ENCODE data around the gene EIF2S1.
"Not testable (repeated sequence)": the region's sequence is repeated elsewhere in the genome, so short reads cannot be mapped to it uniquely, and the experiment has no call there.

The EIF2S1 gene

DNA sequence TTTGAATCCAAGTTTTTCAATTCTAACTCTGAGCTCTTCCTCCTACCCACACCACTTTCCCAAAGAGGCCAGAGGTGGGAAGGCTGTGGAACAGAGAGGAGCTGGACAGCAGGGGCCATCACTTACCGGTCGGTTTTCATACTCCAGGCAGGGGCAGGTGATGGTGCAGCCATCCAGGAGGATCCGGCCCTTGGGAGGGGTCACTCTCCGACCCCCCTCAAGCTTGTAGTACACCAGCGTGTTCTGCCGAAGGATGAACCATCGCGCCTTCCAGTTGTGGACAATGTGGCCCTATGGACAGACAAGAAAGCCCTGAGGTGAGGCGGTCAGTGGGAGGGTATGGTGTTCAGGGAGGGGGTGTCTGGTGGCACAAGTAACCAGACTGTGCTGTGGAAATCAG lies 37.4 kb downstream of the EIF2S1 start:
- no peak overlapping the region for H3K4me3 ChIP-seq (ENCODE audit: low read length)
- H3K27me3 ChIP-seq (ENCODE audit: control insufficient read depth, insufficient read depth, low read length): no peaks in the 10 kb centered on the region
- H3K9me3 ChIP-seq (ENCODE audit: control insufficient read depth, low read length): no peaks in the 10 kb centered on the region
- no peaks in the 10 kb centered on the region for H3K4me1 ChIP-seq (ENCODE audit: control insufficient read depth, insufficient read depth, low read length)
- peaks cover 8% of the 10 kb centered on the region for H3K36me3 ChIP-seq (ENCODE audit: control insufficient read depth, insufficient read depth, low read length)
- no peak overlapping the region for H3K9ac ChIP-seq (ENCODE audit: low read length)

DNA sequence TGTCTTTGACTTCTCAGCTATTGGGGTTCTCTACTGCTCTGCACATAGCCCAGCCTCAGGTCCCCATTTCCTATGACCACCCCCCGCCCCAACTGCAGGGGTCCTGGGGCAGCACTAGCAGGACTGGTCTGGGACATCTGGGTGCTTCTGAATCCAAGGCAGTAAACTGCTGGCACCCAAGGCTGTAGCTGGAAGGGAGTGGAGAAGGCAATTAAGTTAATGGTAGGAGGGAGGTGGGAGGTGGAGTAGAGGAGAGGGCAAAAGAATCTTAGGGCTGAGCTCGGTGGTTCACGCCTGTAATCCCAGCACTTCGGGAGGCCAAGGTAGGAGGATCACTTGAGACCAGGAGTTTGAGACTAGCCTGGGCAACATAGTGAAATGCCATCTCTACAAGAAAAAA lies 40.3 kb downstream of the EIF2S1 start:
- H3K9ac ChIP-seq (ENCODE audit: low read length): no peak overlapping the region

DNA sequence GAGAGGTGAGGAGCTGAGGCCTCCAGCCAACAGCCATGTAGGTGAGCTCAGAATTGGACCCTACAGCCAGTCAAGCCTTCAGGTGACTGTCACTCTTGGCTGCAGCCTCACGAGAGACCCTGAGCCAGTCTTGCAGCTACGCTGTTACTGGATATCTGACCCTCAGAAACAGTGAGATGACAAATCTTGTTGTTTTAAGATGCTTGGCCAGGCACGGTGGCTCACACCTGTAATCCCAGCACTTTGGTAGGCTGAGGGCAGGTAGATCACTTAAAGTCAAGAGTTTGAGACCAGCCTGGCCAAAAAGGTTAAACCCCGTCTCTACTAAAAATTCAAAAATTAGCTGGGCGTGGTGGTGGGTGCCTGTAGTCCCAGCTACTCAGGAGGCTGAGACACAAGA lies 45.6 kb downstream of the EIF2S1 start:
- no peaks in the 10 kb centered on the region for H3K9me3 ChIP-seq (ENCODE audit: control insufficient read depth, low read length)
- H3K9ac ChIP-seq (ENCODE audit: low read length): no peak overlapping the region
- H3K27me3 ChIP-seq (ENCODE audit: control insufficient read depth, insufficient read depth, low read length): no peaks in the 10 kb centered on the region
- peaks cover 15% of the 10 kb centered on the region for H3K4me1 ChIP-seq (ENCODE audit: control insufficient read depth, insufficient read depth, low read length)
- H3K36me3 ChIP-seq (ENCODE audit: control insufficient read depth, insufficient read depth, low read length): no peaks in the 10 kb centered on the region
- no peak overlapping the region for H3K4me3 ChIP-seq (ENCODE audit: low read length)

More for the DNA sequence above, 40.3 kb downstream of the EIF2S1 start:
- Histone ChIP-seq H3K4me3 (ENCODE audit: low read length) (no peak overlapping the region), H3K36me3 (ENCODE audit: control insufficient read depth, insufficient read depth, low read length) (peaks cover 3% of the 10 kb centered on the region), H3K4me1 (ENCODE audit: control insufficient read depth, insufficient read depth, low read length) (no peaks in the 10 kb centered on the region), H3K9me3 (ENCODE audit: control insufficient read depth, low read length) (no peaks in the 10 kb centered on the region), H3K27me3 (ENCODE audit: control insufficient read depth, insufficient read depth, low read length) (no peaks in the 10 kb centered on the region)

DNA sequence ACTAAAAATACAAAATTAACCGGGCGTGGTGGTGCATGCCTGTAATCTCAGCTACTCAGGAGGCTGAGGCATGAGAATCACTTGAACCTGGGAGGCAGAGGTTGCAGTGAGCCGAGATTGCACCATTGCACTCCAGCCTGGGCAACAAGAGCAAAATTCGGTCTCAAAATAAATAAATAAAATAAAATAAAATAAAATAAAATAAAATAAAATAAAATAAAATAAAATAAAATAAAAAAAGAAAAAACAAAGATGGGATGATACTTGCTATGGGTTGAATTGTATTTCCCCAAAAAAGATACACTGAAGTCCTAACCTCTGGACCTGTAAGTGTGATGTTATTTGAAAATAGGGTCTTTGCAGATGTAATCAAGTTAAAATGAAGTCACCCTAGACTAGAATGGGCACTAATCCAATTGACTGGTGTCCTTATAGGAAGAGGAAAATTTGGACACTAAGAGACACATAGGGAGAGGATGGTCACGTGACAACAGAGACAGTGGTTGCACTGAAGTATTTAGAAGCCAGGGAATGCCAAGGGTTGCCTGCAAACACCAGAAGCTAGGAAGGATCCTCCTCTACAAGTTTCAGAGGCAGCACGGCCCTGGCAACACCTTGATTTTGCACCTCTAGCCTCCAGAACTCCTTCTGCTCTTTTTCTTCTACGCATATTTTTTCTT lies 48.1 kb downstream of the EIF2S1 start:
- not testable (repeated sequence) for H3K9ac ChIP-seq (ENCODE audit: low read length); H3K9me3 ChIP-seq (ENCODE audit: control insufficient read depth, low read length); H3K36me3 ChIP-seq (ENCODE audit: control insufficient read depth, insufficient read depth, low read length); H3K27me3 ChIP-seq (ENCODE audit: control insufficient read depth, insufficient read depth, low read length); H3K4me3 ChIP-seq (ENCODE audit: low read length)
- H3K4me1 ChIP-seq (ENCODE audit: control insufficient read depth, insufficient read depth, low read length): peaks cover 22% of the 10 kb centered on the region

DNA sequence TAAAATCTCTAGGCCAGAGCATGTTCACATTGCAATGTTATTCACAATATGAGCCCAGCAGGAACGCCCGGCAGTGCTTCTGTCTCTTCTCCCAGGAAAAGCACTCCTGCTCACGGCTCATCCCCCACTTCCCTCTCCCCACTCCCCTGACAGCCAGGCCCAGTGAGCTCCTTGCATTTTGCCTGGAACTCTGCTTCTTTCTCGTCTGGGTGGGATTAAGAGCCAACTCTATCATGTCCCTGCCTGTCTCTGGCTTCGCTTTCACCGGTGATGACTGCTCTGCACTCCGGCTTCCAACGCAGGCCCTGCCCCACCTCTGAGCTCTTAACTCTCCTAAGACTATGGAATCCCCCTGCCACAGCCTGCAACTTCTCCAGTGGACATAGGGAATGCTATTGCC lies 49.3 kb downstream of the EIF2S1 start:
- Histone ChIP-seq H3K4me3 (ENCODE audit: low read length) (no peak overlapping the region), H3K9ac (ENCODE audit: low read length) (no peak overlapping the region), H3K36me3 (ENCODE audit: control insufficient read depth, insufficient read depth, low read length) (no peaks in the 10 kb centered on the region), H3K4me1 (ENCODE audit: control insufficient read depth, insufficient read depth, low read length) (peaks cover 33% of the 10 kb centered on the region), H3K9me3 (ENCODE audit: control insufficient read depth, low read length) (no peaks in the 10 kb centered on the region), H3K27me3 (ENCODE audit: control insufficient read depth, insufficient read depth, low read length) (no peaks in the 10 kb centered on the region)

DNA sequence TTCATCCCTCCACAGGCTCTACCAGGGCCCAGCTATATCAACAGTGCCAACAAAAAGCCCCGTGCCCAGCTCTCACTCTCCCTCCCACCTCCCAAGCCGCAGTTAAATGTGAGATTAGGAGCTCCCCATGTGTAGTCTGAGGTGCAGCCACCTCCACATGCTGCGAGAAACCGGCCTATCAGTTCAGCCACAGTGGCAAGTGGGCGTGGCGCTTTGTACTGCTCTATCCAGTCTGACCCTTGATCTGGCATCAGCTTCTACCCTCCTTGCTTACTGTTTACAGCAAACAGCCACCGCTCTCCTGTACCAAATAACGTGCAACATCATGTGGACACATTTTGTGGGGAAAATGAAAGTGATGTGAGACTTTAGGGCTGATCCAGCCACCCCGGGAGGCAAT lies 50.2 kb downstream of the EIF2S1 start:
- no peaks in the 10 kb centered on the region for H3K9me3 ChIP-seq (ENCODE audit: control insufficient read depth, low read length)
- no peak overlapping the region for H3K4me3 ChIP-seq (ENCODE audit: low read length)
- no peaks in the 10 kb centered on the region for H3K36me3 ChIP-seq (ENCODE audit: control insufficient read depth, insufficient read depth, low read length)
- peak overlapping the region; percentile 37 for H3K9ac ChIP-seq (ENCODE audit: low read length)
- H3K4me1 ChIP-seq (ENCODE audit: control insufficient read depth, insufficient read depth, low read length): peaks cover 34% of the 10 kb centered on the region
- no peaks in the 10 kb centered on the region for H3K27me3 ChIP-seq (ENCODE audit: control insufficient read depth, insufficient read depth, low read length)

DNA sequence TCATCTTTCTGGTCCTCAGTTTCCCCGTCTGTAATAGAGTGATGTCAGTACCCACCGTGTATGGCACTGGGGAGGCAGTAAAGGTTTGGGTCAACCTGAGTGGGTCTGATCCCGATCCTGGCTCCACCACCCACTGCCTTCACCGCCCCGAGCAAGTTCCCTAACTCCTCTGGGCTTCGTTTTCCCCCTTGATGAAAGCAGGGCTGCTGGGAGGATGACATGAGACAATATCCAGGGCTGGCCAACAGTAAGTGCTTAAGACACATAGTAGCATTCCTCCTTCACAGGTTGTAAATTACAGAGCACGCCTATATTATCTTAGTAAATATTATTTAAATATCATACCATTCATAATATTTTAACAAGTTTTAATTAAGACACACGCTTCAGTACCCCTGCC lies 51.2 kb downstream of the EIF2S1 start:
- H3K27me3 ChIP-seq (ENCODE audit: control insufficient read depth, insufficient read depth, low read length): no peaks in the 10 kb centered on the region
- H3K4me3 ChIP-seq (ENCODE audit: low read length): peak overlapping the region; percentile 42
- no peaks in the 10 kb centered on the region for H3K9me3 ChIP-seq (ENCODE audit: control insufficient read depth, low read length)
- no peaks in the 10 kb centered on the region for H3K36me3 ChIP-seq (ENCODE audit: control insufficient read depth, insufficient read depth, low read length)
- H3K4me1 ChIP-seq (ENCODE audit: control insufficient read depth, insufficient read depth, low read length): peaks cover 38% of the 10 kb centered on the region
- H3K9ac ChIP-seq (ENCODE audit: low read length): peak overlapping the region; percentile 80

DNA sequence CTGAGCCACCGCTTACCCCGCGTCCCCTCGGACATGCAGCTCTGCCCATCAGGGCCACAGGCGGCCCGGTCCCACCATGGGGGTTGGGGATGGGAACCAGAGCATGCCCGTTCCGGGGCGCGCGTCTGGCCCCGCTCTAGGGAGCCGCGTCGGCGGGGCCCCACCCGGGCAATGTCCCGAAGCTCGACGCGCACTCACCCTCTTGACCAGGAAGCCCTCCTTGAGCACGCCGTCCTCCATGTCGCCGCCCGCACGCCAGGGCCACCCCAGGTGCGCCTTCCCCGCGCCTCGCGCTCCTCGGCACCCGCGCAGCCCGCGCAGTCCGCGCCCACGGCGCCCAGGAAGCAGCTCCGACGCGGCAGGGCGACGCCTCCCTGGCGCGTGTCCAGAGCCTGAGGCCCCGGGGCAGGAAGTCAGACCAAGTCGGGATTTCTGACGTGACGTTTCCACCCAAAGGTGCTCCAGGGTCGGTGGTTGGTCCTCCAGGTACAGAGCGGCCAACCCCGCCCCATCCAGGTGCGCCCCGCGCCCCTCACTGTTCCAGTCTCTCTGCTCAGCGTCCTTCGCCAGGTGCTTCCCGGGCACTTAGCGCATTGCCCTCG lies 51.8 kb downstream of the EIF2S1 start, which contains the start of gene PLEK2:
Gene PLEK2 (minus strand): TSS at position 346 of the 602 bp plus-strand sequence. CDS start 106 bp downstream, at position 240.
- Histone ChIP-seq H3K4me3 (ENCODE audit: low read length) (peak within 1 kb of the TSS; percentile 42), H3K9me3 (ENCODE audit: control insufficient read depth, low read length) (no peaks in the 10 kb centered on the region), H3K9ac (ENCODE audit: low read length) (peak within 1 kb of the TSS; percentile 80)

DNA sequence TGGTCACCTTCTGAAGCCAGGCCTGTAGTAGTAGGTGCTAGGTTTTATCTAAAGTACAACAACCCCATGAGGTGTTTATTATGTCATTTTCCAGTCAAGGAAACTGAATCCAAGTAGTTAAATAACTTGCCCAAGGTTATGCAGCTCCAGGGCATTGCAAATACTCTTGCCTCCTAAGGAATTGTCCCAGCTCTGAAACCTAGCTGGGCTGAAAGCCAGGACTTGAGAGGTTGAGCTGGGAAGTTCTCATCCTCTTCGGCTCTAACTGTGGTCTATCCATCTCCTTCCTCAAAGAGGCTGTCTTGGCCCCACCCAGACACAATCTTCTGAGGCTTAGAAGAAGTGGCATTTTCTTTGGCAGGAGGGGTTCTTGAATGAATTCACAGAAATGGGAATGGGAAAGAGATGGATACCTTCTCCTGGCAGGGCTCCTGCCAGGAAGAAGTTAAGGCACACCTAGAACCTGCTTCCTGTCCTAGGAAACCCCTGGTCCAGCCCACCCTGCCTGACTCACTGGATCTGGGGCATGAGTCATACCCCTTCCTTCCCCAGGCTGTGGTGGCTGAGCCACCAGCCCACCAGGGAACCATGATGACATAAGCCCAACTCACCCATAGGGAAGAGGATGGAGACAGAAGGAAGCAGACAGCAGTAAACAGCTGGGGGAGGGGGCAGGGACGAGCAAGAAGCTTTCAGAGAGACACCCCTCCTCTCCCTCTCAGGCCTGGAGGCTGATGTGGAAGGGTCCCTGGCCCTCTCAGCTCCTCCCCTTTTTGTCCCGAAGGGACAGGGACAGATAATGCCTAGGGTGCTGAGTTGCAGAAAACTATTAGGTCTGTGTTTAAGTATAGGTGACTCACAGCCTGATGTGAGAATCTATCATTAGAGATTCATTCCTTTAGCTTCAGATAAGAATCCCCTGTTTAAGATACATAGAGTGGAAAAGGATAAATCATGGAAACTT lies 54.0 kb downstream of the EIF2S1 start:
- Histone ChIP-seq H3K4me1 (ENCODE audit: control insufficient read depth, insufficient read depth, low read length) (peaks cover 52% of the 10 kb centered on the region), H3K9me3 (ENCODE audit: control insufficient read depth, low read length) (no peaks in the 10 kb centered on the region), H3K27me3 (ENCODE audit: control insufficient read depth, insufficient read depth, low read length) (no peaks in the 10 kb centered on the region), H3K4me3 (ENCODE audit: low read length) (no peak overlapping the region), H3K9ac (ENCODE audit: low read length) (no peak overlapping the region), H3K36me3 (ENCODE audit: control insufficient read depth, insufficient read depth, low read length) (no peaks in the 10 kb centered on the region)

More for the DNA sequence above, 51.8 kb downstream of the EIF2S1 start, which contains the start of gene PLEK2:
- no peaks in the 10 kb centered on the region for H3K36me3 ChIP-seq (ENCODE audit: control insufficient read depth, insufficient read depth, low read length)
- no peaks in the 10 kb centered on the region for H3K27me3 ChIP-seq (ENCODE audit: control insufficient read depth, insufficient read depth, low read length)
- H3K4me1 ChIP-seq (ENCODE audit: control insufficient read depth, insufficient read depth, low read length): peaks cover 42% of the 10 kb centered on the region

DNA sequence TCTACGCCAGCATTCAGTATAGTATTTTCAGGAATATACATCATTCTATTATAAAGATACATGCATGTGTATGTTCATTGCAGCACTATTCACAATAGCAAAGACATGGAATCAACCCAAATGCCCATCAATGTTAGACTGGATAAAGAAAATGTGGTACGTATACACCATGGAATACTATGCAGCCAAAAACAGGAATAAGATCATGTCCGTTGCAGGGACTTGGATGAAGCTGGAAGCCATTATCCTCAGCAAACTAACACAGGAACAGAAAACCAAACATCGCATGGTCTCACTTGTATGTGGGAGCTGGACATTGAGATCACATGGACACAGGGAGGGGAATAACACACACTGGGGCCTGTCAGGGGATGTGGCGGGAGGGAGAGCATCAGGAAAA lies 55.5 kb downstream of the EIF2S1 start:
- H3K9ac ChIP-seq (ENCODE audit: low read length); H3K9me3 ChIP-seq (ENCODE audit: control insufficient read depth, low read length); H3K4me3 ChIP-seq (ENCODE audit: low read length); H3K27me3 ChIP-seq (ENCODE audit: control insufficient read depth, insufficient read depth, low read length); H3K36me3 ChIP-seq (ENCODE audit: control insufficient read depth, insufficient read depth, low read length): not testable (repeated sequence)
- peaks cover 53% of the 10 kb centered on the region for H3K4me1 ChIP-seq (ENCODE audit: control insufficient read depth, insufficient read depth, low read length)

DNA sequence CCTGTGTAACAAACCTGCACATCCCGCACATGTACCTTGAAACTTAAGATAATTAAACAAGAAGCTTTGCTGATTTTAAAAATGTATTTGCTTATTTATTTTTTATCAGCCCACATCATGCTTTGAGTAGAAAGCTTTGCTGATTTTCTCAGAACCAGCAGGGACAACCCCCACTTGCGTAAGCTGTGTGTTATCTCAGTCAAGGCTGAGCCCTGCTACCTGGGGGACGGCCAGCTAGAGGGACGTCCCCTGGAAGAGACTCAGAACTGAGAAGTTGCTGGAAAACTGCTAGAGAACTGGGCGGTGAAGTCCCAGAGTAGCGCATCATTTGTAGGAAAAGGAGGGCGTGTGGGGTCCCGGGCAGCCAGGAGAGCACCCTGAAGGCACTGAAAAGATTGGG lies 56.0 kb downstream of the EIF2S1 start:
- no peak overlapping the region for H3K9ac ChIP-seq (ENCODE audit: low read length)
- H3K36me3 ChIP-seq (ENCODE audit: control insufficient read depth, insufficient read depth, low read length): no peaks in the 10 kb centered on the region
- peaks cover 48% of the 10 kb centered on the region for H3K4me1 ChIP-seq (ENCODE audit: control insufficient read depth, insufficient read depth, low read length)
- no peaks in the 10 kb centered on the region for H3K27me3 ChIP-seq (ENCODE audit: control insufficient read depth, insufficient read depth, low read length)
- H3K9me3 ChIP-seq (ENCODE audit: control insufficient read depth, low read length): no peaks in the 10 kb centered on the region
- no peak overlapping the region for H3K4me3 ChIP-seq (ENCODE audit: low read length)

DNA sequence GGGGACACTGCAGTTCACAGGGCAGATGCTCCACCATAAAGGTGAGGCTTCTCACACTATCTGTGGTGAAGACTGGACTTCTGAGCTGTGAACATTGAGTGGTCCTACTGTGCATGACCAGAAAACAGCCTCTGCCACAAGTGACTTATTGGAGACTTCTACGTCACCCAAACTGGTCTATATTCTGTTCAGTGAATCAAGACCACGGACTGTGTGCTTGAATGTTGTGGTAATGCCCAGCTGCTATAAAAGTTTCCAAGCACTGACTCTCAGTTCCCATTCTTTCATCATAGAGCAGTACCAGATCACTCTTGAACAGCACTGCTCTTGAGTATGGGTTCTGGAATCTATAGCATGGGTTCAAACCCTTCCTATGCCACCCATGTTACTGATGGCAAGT lies 56.7 kb downstream of the EIF2S1 start:
- no peaks in the 10 kb centered on the region for H3K9me3 ChIP-seq (ENCODE audit: control insufficient read depth, low read length)

More for the DNA sequence above, 56.7 kb downstream of the EIF2S1 start:
- Histone ChIP-seq H3K4me1 (ENCODE audit: control insufficient read depth, insufficient read depth, low read length) (peaks cover 45% of the 10 kb centered on the region), H3K9ac (ENCODE audit: low read length) (no peak overlapping the region), H3K36me3 (ENCODE audit: control insufficient read depth, insufficient read depth, low read length) (no peaks in the 10 kb centered on the region), H3K27me3 (ENCODE audit: control insufficient read depth, insufficient read depth, low read length) (no peaks in the 10 kb centered on the region), H3K4me3 (ENCODE audit: low read length) (no peak overlapping the region)

Data from mucosa of stomach (tissue), 1 donor.